GM18951 (cell line): ENCODE data around the gene ALX4.

Experiments used
- POLR2A ChIP-seq: IDR thresholded peaks from 4 replicates; pipeline ENCODE4 v1.6.1; 2011; ENCODE audit warnings: mild to moderate bottlenecking; ENCODE audit not compliant: insufficient read length, insufficient read depth; ENCODE audit errors: extremely low read depth
- in situ Hi-C: fragments of 300-500 bp; cut with MboI; formaldehyde crosslinking; loops from one replicate; pipeline ENCODE4 v1.12.0; 2022; ENCODE audit warnings: low sequenced_read_pairs, mixed read lengths, inconsistent platforms; ENCODE audit not compliant: unreplicated experiment

ALX4 gene

DNA sequence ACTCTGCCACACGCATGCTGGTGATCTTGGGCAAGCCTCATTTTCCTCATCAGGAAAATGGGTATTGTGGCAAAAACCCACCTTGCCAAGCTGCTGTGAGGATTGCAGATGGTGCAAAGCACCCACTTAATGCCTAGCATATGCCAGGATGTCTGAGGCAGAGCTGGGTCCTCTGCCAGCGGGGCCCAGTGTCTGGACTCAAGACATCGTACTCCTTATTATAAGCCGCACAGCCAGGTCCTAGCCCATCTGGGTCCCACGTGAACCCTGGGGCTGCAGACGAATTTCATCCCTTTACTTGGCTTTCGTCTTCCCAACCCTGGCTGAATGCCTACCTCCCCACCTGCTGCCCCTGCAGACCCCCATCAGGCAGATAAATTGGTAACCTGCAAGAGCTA is 34.5 kb upstream of the ALX4 start:
- TF ChIP-seq POLR2A: no peak
- in situ Hi-C loops: no loop called here

DNA sequence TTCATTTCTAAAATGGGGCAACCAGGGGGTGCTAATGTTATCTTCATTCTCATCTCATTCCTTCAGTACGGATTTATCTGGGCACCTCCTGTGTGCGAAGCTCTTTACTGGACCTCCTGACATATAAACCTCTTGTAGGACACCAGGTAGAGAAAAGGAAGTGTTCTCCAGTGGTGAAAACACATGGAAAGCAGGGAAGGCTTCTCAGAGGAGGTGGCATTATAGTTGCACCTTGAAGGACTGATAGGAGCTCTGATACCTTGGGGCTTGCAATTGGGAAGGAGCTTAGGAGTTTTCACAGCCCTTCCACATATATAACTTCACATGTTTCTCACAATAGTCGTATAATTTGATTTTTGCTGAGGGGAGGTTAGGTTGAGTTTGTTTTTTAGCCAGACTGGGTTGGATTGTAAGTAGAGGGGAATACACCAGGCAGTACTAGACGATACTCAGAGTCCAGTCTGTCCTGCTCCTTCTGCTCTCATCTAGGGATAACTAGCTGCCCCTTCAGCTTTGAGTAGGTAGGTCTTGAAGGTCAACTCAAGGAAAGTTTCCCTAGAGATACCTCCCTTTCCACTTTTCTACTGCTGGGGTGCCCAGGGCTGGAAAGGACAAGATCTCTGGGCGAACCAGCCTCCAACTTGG is 34.0 kb upstream of the ALX4 start:
- TF ChIP-seq POLR2A: no peak
- in situ Hi-C loops: no loop called here

DNA sequence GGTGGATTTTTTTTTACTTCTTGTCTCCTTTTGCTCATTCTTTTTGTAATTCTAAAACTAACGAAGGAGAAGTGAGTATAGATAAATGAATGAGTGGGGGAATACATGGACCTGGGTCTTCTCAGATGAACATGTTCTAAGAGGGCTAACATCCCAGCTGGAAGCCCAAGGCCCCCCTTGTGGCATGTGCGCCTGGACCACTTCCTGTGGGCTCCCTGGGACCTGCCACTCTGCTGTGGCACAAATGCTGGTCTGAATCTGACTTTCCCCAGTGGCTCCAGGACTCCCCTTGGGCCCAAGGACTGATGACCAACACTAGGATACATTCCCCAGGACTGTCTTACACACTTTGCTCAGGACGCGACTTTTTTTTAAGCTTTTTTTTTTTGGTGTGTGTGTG is 32.7 kb upstream of the ALX4 start:
- TF ChIP-seq POLR2A: no peak
- in situ Hi-C loops: no loop called here

DNA sequence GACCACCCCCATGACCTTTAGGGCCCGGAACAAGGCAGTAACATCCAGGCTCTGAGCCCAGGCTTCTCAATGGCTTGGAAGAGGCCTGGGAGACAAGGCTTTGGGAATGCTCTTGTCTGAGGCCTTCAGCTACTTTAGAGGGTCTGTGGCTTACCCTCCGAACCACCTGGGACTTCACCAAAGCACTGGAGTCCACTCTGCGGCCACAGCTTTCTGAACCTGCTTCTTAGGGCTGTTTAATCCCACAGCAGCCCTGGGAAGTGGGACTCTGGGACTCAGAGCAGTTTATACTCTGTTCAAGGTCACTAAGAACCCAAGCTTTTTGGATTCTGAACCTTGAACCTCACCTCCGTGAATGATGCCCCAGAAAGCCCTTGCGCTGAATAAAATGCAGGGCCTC is 30.7 kb upstream of the ALX4 start:
- in situ Hi-C loops: no loop called here
- no peak for TF ChIP-seq POLR2A

DNA sequence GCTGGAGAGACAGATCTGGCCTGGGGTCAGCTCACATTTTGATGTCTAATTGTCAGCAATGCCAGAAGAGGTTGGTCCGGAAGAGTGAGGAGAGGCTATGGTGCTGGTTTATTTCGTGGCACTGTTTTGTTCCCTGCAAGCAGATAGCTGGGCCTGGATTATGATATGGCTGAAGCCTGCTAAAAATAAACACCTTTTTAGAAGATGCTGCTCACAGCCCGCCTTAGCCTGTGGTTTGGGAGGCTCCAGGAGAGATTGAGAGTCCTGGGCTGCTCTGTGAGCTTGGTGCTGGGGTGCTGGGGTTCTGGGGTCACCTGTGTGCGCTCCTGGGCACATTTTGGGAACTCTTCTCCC is 29.6 kb upstream of the ALX4 start:
- in situ Hi-C loops: no loop called here

DNA sequence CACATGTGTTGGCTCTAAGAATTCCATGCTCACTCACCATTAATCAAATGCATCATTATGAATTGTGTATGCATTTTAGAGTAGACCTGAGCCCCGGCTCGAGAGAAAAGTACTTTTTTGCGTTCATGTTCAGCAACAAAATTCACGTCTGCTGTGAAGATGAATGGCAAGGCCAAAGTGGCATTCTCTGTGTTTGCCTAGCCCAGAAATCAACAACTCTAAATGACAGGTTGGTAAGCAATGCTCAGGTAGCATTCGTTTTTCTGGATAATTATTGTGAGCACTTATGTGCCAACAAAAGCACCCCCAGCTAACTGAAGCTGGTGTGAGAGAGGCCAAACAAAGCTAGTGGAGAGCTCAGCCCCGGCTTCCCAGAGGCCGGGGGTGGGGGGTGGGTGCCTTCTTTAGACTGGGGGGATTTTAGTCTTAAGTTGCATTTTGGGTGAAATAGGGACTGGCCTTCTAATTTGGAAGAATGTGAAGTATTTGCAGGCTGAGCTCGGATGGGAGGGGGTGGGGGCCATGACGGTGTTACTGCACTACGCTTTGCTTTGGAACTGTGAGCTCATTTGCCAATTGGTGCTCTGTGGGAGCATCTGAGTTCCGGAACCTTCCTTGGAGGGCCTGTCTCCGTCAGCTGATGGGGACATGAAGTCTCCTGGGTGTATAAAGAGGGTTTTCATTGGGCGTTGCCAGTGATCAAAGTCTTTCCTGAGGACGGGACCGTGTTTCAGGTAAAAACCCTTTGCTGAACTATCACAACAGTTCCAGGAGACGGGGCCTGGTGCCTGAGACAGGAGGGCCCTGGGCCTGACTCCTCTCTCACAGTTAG is 29.0 kb upstream of the ALX4 start:
- TF ChIP-seq POLR2A: no peak
- in situ Hi-C loops: no loop called here

More for the DNA sequence above, 29.6 kb upstream of the ALX4 start:
- TF ChIP-seq POLR2A: no peak

DNA sequence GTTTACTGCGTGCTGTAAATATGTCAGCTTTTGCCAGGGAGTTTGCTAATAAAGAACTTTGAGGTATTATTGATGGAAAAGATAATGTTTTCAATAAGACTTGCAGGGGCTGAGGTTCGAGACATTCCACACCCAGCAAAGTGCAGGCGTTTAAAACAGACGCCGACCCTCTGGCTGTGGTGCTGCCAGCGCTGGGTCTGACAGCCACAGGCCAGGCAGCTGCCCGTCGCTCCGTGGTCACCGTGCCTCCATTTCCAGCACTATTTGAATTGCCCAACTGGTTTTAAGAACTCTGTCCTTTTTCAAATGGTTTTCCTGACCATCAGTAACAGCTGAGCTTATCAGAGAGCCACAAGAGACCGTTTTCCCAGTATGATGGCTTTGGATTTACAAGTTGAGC is 28.1 kb upstream of the ALX4 start:
- no peak for TF ChIP-seq POLR2A
- in situ Hi-C loops: no loop called here

DNA sequence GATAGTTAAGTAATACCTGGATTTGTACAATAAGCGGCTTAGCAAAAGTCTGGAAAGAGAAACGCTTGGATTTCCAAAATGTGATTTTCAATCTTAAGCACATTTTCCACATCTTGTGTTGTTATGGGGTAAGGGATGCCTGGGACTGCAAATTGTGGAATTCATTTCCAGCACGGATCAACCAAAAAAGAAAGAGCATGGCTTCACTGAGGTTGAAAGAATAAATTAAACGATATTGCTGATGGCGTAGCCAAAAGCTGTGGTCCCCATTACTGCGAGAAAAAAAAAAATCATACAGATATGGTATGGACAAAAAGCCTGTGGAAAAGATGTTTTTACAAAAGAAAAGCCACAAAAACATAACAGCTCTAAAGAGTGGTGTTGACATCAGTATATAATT is 26.0 kb upstream of the ALX4 start:
- no peak for TF ChIP-seq POLR2A
- in situ Hi-C loops: no loop called here

DNA sequence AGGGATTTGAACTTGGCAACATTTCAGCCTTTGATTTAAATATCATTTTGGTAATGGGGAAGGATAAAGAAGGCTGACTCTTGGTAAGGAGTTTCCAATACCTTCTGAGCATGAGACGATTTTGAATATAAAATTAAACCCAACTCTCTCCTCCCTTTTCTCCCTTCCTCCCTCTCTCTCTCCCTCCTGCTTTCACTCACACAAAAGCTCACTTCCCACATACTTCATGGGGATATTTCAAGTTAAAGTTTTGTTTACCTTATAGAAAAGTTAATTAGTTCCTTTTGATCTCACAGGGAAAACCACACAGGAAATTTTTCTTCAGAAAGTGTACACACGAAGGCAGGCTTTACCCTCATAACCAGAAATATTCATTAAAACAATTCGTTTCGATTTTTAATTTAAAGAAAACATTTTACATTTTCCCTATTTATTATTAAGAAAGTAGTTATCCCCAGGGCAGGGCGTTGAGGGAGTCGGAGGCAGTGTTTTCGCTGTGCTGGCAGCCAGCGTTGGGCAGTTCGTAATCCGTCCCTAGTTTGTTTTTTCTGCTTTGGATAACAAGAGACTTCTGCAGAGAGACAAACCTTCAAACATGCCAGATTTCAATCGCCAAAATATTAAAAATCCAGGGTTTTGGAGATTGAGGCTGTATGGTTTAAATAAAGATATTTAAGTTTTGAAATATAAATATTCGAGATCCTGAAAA is 25.3 kb upstream of the ALX4 start:
- no peak for TF ChIP-seq POLR2A
- in situ Hi-C loops: no loop called here

DNA sequence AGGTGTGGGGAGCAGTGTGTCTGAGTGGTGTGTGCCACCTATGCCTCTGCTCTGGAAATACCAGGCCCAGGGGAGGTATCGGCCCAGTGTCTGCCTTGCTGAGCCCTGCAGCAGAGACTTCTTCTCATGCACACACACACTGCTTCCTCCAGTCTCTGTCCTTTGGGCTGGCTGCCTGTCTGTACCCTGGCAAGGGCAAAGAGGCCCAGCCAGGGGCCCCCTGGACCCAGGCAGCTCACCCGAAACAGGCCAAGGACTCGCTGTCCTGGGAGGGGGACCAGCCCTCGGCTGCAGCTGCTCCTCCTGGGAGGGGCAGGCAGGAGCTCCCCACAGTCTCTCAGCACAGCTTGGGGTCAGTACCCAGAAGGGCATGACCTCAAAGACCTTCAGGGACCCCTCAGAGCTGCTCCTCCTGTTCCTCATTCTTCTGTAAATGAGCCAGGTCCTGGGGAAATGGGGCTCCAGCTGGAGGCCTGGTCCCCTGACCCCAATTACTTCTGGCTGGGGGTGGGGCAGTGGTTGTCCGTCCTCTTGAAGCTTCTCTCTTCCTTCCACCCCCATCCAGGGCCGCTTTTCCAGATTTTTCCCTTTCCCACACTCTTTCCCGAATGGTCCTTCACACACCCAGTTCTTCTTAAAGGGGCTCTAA is 24.5 kb upstream of the ALX4 start:
- TF ChIP-seq POLR2A: no peak
- in situ Hi-C loops: no loop called here

DNA sequence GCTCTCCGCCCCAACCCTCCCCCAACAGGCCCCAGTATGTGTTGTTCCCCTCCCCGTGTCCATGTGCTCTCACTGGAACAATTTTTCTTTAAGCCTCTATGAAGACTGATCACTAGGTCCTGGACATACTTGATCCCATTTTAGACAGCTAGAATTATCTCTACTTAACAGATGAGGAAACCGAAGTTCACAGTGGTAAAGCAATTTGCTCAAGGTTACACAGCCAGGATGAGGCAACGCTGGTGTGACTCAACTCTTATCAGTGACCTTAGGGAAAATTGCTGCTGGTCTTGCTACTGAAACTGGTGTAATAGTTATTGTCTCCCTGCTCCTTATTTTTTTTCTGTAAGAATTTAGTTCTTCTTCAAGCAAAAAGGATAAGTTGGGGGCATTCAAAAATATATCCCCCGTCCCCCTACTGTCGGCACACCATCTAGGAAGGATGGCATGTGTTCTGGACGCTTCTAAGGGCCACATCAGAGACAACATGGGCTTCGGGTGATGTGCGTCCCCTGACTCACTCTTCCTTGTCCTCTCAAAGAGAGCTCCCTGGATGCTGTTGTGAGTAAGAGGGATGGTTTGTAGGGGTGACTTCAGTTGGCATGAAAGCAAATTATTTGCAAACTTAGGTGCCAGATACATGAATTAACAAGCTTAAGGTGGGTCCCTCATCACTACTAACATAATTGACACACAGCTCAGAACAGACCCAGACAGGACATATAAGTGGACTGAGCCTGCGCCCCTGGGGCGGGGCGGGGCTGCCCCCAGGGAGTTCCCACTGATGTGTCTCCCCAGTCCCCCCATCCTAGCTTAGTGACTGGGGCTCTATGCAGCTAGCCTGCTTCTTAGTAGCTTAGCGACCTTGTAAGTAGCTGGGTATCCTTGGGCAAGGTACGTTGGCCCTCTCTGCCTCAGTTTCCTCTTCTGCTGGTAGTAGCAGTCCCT is 23.6 kb upstream of the ALX4 start:
- no peak for TF ChIP-seq POLR2A

DNA sequence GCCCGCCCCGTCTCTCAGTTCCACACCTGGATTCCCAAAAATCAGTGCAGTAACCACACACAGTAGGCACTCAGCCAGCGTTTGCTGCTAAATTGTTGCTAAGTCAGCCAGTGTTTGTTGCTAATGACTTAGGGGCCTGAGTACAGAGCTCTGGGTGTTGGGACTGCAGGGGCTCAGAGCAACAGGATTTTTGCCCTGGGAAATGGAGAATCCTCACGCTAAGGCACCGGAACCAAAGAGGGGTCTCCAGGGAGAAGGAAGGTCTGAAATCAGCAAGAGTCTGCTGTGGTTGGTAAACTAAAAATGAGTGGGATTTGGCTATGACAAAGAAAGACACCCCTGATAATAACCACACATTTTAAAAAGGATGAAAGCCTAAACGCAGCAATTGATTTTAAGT is 22.7 kb upstream of the ALX4 start:
- in situ Hi-C loops: no loop called here
- no peak for TF ChIP-seq POLR2A

More for the DNA sequence above, 23.6 kb upstream of the ALX4 start:
- in situ Hi-C loops: no loop called here
